GM18868 (cell line): ENCODE measurements around the gene LRP5.
"Not testable (repeated sequence)": the region's sequence is repeated elsewhere in the genome, so short reads cannot be mapped to it uniquely, and the experiment has no call there.

ENCODE experiments used
- ATAC-seq: cut with Tn5 transposase; IDR thresholded peaks from one replicate; pipeline ENCODE4 v1.9.1; 2021; ENCODE audit warnings: mild to moderate bottlenecking, moderate library complexity; ENCODE audit not compliant: unreplicated experiment

LRP5 gene

GRCh38 chr11:68386331-68386978, 74.1 kb downstream of the LRP5 start:
- ATAC-seq = no peak

DNA sequence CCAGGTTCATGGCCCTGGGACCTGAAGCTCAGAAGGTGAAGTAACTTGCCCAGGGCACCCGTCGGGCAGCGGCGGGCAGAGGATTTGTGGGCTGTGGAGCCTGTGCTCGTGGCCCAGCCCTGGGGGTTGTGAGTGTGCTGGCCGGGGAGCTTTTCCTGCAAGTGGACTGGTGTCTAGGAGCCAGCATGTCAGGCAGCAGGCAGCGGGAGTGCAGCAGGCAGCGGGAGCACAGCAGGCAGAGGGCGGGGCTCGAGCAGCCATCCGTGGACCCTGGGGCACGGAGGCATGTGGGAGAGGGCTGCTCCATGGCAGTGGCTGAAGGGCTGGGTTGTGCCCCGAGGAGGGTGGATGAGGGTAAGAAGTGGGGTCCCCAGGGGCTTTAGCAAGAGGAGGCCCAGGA, 75.4 kb downstream of the LRP5 start:
- ATAC-seq = no peak

DNA sequence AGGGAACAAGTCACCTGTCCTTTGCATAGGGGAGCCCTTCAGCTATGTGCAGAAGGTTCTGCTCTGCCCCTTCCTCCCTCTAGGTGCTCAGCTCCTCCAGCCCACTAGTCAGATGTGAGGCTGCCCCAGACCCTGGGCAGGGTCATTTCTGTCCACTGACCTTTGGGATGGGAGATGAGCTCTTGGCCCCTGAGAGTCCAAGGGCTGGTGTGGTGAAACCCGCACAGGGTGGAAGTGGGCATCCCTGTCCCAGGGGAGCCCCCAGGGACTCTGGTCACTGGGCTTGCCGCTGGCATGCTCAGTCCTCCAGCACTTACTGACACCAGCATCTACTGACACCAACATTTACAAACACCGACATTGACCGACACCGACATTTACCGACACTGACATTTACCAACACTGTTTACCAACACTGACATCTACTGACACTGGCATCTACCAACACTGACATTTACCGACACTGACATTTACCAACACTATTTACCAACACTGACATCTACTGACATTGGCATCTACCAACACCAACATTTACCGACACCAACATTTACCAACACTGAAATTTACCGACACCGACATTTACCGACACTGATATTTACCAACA, 76.3 kb downstream of the LRP5 start:
- no peak for ATAC-seq

- no peak for ATAC-seq
Measured at GRCh38 chr11:68390315-68390714, 77.9 kb downstream of the LRP5 start.

GRCh38 chr11:68392822-68393221, 80.4 kb downstream of the LRP5 start:
- ATAC-seq = no peak

DNA sequence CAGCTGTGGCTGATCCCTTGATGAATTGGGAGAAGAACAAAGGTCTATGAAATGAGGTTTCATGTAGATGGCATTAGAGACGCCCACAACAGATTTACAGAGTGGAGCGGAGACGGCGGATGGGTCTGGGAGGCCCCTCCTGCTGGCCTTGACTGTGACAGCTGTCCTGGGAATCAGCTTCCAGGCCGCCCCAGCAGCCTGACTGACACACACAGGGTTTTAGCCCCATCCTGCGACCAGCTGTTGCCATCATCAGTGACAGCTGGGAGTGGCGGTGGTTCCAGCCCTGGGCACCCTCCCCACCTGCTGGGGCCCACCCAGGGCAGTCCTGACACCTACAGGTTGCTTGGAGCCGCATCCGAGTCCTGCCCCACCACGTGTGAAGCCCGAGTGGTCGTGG, 84.1 kb downstream of the LRP5 start:
- ATAC-seq = no peak

DNA sequence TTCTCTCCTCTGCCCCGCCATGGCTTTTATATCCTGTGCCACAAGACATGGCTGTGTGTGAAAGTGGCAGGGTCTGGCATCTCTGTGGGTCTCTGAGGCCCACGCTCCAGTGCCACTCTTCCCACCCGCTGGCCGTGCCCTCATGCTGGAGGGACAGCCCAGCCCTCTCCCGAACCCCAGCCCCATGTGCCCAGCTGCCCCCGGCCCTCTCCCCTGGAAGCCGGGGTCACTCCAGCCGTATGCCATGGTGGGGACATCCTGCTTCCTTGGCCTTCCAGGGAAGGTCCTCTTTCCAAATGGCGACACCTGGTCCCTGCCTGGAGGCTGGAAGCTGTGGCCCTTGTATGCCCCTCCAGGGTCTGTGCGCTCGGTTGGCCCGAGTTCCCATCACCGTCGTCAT, 84.9 kb downstream of the LRP5 start:
- no peak for ATAC-seq

GRCh38 chr11:68398995-68399851, 86.8 kb downstream of the LRP5 start:
- no peak for ATAC-seq

DNA sequence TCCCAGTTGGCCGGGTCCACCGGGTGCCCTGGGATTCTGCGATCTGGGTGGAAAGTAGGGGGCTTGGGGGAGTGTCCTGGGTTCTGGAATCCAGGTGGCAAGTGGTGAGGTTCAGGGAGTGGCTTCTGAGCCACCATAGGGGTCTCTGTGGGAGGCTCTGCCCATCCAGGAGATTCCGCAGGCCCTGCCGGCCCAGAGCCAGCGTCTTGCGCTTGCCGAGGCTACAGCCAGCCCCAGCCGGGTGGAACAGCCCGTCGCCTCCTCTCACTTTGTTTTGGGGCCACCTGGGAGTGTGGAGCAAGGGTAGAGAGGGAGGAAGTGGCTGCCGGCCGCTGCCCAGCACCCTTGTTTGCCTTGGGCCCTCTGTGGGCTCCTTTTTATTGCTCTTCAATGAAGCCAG, 87.5 kb downstream of the LRP5 start:
- ATAC-seq = no peak

DNA sequence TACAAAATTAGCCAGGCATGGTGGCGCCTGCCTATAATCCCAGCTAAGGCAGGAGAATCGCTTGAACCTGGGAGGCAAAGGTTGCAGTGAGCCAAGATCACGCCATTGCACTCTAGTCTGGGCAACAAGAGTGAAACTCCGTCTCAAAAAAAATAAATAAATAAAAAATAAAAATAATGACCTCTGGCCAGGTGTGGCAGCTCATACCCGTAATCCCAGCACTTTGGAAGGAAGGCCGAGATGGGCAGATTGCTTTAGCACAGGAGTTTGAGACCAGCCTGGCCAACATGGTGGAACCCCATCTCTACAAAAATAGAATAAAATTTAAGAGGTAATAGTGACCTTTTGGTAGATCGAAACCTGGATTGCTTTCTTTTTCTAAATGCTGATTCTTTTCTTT, 88.2 kb downstream of the LRP5 start:
- ATAC-seq = not testable (repeated sequence)

DNA sequence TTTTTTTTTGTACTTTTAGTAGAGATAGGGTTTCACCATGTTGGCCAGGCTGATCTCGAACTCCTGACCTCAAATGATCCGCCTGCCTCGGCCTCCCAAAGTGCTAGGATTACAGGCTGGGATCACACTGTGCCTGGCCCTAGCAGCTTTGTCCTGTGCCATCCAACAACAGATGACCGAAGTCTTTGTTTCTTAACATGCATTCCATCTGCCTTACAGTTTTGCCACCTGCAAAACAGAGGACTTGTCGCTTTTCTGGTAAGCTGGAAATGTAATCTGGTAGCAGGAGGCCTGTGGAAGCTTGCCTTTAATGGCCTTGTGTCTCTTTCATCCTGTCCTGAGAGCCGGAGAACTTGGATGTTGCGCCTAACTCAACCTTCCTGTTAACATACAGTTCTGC, 89.5 kb downstream of the LRP5 start:
- no peak for ATAC-seq

DNA sequence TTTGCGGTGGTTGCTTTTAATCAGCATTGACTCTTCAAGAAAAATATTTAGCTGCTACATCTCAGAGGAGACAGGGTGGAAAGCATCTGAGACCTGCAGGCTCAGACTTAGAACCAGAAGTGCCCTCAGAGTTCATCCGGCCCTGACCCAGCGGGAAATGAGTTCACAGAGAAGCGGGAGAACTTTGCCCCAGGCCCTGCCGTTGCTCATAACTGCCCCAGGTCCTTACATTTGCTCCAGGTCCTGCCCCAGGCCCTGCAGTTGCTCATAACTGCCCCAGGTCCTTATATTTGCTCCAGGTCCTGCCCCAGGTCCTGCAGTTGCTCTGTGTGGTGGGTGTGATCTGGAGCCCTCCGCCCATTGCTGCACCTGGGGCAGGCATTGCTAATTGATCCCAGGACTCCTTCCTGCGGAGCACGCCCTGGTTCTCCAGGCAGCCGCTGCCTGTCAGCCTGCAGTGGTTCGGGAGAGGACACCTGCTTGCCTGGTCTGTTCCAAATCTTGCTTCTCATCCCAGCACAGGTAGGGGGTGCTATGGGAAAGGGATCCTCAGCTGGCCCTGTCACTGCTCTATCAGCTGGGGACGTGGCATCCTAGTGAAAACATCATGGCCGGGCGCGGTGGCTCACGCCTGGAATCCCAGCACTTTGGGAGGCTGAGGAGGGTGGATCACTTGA, 90.1 kb downstream of the LRP5 start:
- no peak for ATAC-seq

DNA sequence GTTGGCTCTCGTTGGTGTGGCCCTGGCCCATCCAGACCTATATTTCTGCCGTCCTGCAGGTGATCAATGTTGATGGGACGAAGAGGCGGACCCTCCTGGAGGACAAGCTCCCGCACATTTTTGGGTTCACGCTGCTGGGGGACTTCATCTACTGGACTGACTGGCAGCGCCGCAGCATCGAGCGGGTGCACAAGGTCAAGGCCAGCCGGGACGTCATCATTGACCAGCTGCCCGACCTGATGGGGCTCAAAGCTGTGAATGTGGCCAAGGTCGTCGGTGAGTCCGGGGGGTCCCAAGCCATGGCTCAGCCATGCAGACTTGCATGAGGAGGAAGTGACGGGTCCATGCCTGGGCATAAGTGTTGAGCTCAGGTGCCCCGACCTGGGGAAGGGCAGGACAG, 91.0 kb downstream of the LRP5 start:
- ATAC-seq = no peak

GRCh38 chr11:68403831-68404230, 91.4 kb downstream of the LRP5 start:
- ATAC-seq = no peak

DNA sequence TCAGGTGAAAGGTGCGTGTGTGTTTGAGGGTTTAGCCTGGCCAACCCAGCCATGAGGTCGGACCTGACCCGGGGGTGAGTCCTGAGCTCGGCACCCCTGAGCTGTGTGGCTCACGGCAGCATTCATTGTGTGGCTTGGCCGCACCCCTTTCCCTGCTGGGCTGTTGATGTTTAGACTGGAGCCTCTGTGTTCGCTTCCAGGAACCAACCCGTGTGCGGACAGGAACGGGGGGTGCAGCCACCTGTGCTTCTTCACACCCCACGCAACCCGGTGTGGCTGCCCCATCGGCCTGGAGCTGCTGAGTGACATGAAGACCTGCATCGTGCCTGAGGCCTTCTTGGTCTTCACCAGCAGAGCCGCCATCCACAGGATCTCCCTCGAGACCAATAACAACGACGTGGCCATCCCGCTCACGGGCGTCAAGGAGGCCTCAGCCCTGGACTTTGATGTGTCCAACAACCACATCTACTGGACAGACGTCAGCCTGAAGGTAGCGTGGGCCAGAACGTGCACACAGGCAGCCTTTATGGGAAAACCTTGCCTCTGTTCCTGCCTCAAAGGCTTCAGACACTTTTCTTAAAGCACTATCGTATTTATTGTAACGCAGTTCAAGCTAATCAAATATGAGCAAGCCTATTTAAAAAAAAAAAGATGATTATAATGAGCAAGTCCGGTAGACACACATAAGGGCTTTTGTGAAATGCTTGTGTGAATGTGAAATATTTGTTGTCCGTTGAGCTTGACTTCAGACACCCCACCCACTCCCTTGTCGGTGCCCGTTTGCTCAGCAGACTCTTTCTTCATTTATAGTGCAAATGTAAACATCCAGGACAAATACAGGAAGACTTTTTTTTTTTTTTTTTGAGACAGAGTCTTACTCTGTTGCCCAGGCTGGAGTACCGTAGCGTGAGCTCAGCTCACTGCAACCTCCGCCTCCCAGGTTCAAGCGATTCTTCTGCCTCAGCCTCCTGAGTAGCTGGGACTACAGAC, 94.2 kb downstream of the LRP5 start:
- ATAC-seq = no peak

GRCh38 chr11:68408512-68408911, 96.1 kb downstream of the LRP5 start:
- no peak for ATAC-seq

DNA sequence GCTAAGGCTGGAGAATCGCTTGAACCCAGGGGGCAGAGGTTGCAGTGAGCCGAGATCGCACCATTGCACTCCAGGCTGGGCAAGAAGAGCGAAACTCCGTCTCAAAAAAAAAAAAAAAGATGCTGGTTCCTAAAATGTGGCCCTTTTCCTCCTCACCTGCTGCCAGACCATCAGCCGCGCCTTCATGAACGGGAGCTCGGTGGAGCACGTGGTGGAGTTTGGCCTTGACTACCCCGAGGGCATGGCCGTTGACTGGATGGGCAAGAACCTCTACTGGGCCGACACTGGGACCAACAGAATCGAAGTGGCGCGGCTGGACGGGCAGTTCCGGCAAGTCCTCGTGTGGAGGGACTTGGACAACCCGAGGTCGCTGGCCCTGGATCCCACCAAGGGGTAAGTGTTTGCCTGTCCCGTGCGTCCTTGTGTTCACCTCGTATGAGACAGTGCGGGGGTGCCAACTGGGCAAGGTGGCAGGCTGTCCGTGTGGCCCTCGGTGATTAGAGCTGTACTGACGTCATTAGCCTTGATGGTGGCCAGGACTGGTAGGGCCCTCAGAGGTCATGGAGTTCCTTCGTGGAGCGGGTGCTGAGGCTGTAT, 97.5 kb downstream of the LRP5 start:
- no peak for ATAC-seq

- ATAC-seq = no peak
Measured at GRCh38 chr11:68411501-68411991, 99.2 kb downstream of the LRP5 start.

DNA sequence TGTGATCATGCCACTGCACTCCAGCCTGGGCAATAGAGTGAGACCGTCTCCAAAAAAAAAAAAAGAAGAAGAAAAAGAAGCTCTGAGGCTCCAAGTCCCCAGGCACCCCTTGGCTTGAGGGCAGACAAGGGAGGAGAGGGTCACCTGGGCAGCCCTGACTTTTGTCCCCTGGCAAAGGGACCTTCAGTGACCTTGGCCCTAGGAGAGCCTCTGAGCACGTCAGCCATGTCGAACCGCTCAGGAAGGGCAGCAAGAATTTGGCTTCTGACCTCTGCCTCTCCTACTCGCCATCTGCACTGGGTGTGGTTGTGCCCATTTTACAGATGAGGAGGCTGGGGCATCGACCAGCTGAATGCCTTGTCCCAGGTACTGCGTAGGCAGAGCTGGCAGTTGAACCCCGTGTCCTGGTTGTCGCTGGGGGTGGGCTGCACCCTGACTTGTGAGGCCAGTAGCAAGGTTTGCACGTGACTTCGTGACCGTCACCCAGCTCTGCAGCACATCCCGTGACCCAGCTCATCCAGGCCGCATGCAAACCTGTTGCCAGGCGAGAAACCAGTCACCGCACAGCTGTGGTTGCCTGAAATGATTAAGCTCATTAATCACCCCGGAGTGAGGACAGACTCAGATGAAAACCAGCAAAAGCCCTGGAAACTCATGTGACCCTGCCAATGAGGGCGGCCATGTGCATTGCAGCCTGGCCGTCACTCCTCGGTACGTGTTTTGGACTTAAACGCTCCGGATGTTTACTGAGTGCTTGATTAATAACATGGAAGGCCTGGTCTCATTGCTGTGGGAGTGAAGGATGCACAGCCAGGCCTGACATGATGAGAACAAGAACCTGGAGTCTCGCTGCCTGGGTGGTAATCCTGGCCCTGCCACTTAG, 100.4 kb downstream of the LRP5 start:
- ATAC-seq = no peak
